UCSD-AML1 (cell line): ENCODE measurements around the gene ZNF365.
"Not testable (repeated sequence)": the region's sequence is repeated elsewhere in the genome, so short reads cannot be mapped to it uniquely, and the experiment has no call there.

Experiments used
- DNase-seq: peaks from one replicate; lab custom pipeline; 2025; ENCODE audit not compliant: unreplicated experiment; lab: John Stamatoyannopoulos, UW

Gene ZNF365, protein sequence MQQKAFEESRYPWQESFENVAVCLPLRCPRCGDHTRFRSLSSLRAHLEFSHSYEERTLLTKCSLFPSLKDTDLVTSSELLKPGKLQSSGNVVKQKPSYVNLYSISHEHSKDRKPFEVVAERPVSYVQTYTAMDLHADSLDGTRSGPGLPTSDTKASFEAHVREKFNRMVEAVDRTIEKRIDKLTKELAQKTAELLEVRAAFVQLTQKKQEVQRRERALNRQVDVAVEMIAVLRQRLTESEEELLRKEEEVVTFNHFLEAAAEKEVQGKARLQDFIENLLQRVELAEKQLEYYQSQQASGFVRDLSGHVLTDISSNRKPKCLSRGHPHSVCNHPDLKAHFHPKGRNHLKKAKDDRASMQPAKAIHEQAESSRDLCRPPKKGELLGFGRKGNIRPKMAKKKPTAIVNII

GRCh38 chr10:62373995-62374861, at the start of gene ZNF365:
TSS of gene ZNF365 (plus strand) at chr10:62374369. CDS start at chr10:62376194, 1,825 bp downstream.
- DNase-seq: no peak

- DNase-seq: no peak
Observed at GRCh38 chr10:62326176-62326575, 48.0 kb upstream of the ZNF365 start.

GRCh38 chr10:62327885-62328284, 46.3 kb upstream of the ZNF365 start:
- no peak for DNase-seq

- DNase-seq: no peak
Observed at GRCh38 chr10:62330213-62330612, 44.0 kb upstream of the ZNF365 start.

- no peak for DNase-seq
Observed at GRCh38 chr10:62332406-62332805, 41.8 kb upstream of the ZNF365 start.

DNA sequence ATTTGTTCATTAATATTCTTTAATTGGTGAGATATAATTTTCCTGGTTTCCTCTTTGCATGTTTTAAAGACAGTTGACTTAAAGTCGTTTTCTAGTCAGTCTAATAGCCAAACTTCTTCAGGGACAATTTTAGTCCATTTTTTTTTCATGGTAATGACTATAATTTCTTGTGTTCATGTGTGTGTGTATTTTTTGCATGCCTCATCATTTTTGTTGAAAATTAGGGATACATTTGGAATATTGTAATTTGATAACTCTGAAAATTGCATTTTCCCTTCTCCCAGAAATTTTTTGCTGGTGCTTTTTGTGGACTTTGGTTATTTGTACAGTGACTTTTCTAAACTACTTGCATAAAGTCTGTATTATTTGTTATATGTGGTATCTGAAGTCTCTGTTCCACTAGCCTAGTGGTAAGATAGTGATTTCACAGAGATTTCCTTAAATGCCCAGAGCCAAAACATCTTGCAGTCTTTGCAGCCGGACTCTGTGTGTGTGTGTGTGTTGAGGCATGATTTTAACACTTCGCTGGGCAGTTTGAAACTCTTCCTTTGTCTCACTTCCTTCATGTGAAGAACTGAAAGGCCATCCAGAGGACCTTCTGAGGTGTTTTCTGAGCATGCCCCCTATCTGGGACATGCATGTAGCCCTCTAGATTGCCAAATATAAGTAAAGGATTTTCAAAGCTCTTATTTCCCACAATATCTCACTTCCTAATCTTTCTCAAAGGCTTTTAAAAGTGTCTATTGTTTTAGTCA, 40.9 kb upstream of the ZNF365 start:
- DNase-seq: no peak

DNA sequence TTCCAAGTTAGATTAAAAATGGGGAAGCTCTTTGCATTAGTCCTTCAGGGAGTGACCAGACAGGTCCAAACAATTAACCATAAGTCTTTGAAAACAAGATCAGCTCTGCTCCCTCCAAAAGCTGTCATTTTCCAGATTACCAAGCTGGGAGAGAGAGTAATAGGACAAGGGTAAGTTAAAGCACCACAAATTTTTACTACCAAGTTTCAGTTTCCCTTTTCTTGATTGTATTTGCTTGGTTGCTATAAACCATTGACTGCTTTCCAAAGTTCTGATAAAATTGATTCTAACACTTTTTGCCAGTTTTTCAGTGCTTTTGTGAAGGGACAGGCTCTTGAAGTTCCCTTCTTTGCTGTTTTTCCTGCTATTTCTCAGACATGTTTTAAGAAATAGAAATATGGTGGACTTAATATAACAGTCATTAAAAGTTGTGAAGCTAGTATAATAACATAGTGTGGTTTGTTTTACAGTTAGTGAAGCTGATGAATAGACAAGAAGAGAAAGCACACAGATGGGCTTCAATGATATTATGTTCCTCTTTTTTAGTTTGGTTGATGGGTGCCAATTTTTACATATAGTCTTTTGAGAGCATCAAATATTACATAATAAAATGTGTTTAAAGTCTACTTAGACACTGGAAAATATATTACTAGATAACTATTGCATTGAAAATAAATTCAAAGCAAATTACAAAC, 40.0 kb upstream of the ZNF365 start:
- no peak for DNase-seq

DNA sequence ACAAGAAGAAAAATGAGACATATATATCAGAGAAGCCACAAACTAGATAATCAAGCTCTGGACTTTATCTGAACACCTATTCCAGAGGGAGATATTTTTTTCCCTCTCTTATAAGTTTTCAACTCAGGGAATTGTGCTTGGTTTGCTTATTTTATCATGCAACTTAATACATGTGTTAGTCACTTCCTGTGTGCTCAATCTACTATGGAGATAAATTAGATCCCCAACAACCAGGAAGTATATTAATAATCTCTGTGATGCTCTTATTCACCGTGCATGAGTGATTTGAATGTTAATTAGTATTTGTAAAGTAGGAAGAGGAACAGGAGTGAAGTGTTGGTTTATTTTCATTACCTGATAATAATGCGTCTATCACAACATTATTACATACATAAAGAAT, 38.8 kb upstream of the ZNF365 start:
- no peak for DNase-seq

DNA sequence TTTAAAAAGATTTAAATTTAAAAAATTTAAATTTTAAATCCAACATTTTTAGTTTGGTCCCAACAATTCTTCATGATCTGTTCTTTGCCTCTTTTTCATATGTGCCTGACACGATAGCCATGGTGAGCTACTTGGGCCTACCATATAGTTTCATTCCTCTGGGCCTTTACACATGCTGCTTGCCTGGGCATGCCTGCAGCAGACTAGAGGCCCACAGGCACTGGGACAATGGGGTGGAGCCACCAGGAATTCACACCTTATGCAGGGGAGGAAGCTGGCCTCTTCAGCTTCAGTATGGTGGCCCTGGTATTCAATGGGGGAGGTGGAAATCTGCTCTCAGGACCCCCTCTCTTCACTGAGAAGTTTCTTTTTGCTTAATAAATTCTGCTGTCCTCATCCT, 37.8 kb upstream of the ZNF365 start:
- no peak for DNase-seq

DNA sequence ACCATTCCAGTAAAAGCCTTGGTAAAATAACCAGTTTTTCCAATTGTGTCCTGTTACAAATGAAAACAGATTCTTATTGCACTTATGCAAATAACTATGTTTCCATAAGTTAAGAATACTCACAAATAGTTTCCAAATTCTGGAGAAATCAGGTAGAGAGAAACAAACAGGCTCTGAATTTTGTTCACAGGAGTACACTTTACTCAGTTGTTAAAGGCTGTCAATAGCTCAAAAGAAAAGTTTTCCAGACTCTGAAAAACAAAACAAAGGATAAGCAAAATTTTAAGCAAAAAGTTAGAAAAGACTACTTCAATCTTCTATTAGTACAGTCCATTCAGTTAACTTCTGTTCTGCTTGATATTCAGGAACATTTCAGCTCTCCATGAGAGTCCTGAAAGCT, 32.8 kb upstream of the ZNF365 start:
- DNase-seq: no peak

DNA sequence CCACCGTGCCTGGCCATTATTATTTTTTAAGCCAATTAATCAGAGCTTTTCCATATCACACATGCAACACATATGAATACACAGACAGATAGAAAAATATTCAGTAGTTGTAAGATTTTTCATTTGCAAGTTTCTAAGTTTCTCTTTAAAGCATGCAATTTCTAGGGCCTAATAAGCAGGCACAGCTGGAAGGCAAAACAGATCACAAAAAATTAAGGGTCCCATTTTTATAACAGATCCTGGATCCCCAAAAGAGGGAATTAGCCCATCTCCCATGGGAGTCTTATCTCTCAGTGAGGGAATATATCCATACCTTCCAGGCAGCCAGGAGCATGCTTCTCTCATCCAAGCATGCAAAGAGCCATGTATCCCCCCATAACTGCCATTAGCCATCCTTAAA, 31.2 kb upstream of the ZNF365 start:
- DNase-seq: no peak

DNA sequence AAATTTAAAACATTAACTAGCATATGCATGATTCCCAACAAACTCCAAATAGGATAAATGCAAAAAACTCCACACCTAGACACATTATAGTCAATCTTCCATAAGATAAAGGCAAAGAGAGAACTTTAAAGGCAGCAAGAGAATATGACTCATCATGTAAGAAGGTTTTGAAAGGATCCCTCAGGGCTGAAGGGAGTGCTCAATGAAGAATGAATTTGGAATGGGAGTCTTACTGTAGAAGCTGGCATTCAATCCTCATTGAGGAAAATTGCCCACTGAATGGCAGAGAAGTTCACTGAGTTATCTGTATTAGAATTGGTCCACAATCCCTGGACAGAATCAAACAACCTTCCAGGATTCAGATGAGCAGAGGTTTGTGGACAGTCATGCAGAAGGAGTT, 26.1 kb upstream of the ZNF365 start:
- DNase-seq: no peak

GRCh38 chr10:62352356-62352970, 21.7 kb upstream of the ZNF365 start:
- no peak for DNase-seq

DNA sequence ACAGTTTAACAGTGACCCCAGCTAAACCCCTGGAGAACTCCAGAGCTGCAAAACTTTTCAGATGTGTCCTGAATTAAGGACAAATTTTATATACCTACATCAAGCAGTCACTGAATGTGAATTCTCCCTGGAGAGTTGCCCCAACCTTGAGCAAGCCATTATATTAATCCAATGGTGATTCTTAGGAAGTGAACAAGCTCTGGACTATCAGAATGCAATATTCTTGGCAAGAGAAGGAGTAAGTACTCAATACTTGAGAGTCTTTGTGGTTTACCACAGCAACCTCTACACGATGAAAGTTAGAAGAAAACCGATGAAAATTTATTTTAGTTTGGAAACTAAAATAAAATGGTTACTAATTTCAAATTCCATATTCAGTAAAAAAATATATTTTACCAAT, 19.3 kb upstream of the ZNF365 start:
- DNase-seq: no peak

DNA sequence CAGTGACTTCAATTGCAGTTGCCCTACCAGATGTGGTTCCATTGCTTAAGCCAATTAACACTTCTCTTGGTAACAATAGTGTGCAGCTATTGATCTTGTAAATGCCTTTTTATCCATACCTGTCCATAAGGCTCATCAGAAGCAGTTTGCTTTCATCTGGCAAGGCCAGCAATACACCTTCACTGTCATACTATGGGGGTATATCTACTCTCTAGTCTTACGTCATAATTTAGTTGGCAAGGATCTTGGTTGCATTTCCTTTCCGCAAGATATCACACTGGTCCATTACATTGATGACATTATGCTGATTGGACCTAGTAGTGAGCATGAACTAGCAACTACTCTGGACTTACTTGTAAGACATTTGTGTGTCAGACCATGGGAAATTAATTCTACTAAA, 17.7 kb upstream of the ZNF365 start:
- no peak for DNase-seq

- DNase-seq: not testable (repeated sequence)
Observed at GRCh38 chr10:62358151-62358550, 16.0 kb upstream of the ZNF365 start.

- no peak for DNase-seq
Observed at GRCh38 chr10:62373639-62373994, 552 bp upstream of the ZNF365 start.

DNA sequence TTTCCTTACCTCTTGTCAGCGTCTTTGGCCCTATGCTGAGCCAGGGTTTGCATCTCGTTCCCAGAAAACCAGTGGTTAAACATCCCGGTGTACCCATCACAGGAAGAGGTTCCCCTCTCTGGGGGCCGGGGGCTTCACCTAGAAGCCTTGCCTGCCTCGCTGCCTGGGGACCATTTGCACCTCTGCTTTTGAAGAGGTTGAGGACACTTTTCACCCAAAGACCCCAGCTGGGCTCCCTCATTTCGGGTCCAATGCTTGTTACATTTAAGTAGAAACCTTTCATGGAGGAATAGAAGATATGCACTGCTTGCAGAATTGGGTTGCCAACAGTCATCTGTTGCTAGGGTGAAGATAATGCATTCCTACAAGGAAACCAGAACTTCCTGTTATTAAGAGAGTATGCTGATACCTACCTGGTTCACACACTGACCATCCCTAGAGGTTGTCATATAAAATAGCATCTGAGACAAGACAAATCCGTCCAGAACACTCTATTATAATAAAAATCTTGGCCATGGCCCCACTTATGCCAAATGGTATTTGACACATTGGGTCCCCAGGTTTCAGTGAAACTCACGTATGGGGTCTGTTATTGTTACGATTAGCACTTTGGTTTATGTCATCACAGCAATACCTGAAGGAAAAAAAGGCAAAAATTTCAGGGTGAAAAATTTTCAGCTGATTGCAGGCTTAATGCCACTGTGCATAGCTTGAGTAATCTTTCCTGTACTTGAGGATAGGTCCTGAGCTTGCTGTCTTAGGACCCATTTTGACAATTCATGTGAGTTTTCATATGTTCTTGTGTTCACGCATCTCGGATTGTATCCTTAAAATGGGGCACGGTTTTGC, 917 bp downstream of the ZNF365 start:
- DNase-seq: no peak
